Measurements from ENCODE around the gene MEGF8. TPM values are rescaled to one million over a fixed set of nuclear protein-coding genes. Genes with fewer than 3 reads are reported as not detected.

The MEGF8 gene
- total and polyA plus RNA-seq, 12 donors: 10.2 to 44.6 (median 40.2) TPM

GRCh38 chr19:42277821-42278451 lies 47.5 kb upstream of the MEGF8 start:
- H3K27ac ChIP-seq: peak overlapping the region; percentile 31 to 99 (median 96)
- peak overlapping the region in 5 of 10 donors; percentile 4 to 89 (median 13) for H3K4me3 ChIP-seq
- no peaks in the 10 kb centered on the region for H3K27me3 ChIP-seq
- intact Hi-C loops (cut with DNase I): loop anchor here in 6 of 10 donors (2.0 kb wide), 2 partner anchors 31 to 33 kb away; no protein-coding TSS in a partner anchor
- H3K9me3 ChIP-seq: no peaks in the 10 kb centered on the region
- peaks cover 0 to 38% (median 18%) of the 10 kb centered on the region in 9 donors for H3K36me3 ChIP-seq
- ATAC-seq (no peak), DNase-seq (peak in 1 of 2 donors; percentile 40)
- H3K4me1 ChIP-seq: peaks cover 48 to 86% (median 75%) of the 10 kb centered on the region in 9 donors
- 16 to 25% methylated on average over 10 of the region's 10 CpGs for WGBS, 2 donors
- TF ChIP-seq CTCF (IDR thresholded peaks at IDR 0.05): no peak

GRCh38 chr19:42278452-42279154 lies 46.8 kb upstream of the MEGF8 start:
- intact Hi-C loops (cut with DNase I): loop anchor here in 6 of 10 donors (2.0 kb wide), 2 partner anchors 32 to 34 kb away; no protein-coding TSS in a partner anchor

GRCh38 chr19:42279155-42279901 lies 46.1 kb upstream of the MEGF8 start:
- DNase-seq (peak in 1 of 2 donors; percentile 3), ATAC-seq (no peak)
- no peaks in the 10 kb centered on the region for H3K9me3 ChIP-seq
- H3K27me3 ChIP-seq: no peaks in the 10 kb centered on the region
- TF ChIP-seq CTCF (IDR thresholded peaks at IDR 0.05): no peak
- 10 to 13% methylated on average over 6 of the region's 6 CpGs for WGBS, 2 donors
- peaks cover 48 to 88% (median 79%) of the 10 kb centered on the region in 9 donors for H3K4me1 ChIP-seq
- H3K36me3 ChIP-seq: peaks cover 0 to 24% (median 5%) of the 10 kb centered on the region in 9 donors
- intact Hi-C loops (cut with DNase I): loop anchor here in 6 of 10 donors (2.0 kb wide), 2 partner anchors 33 to 35 kb away; no protein-coding TSS in a partner anchor
- peak overlapping the region; percentile 91 to 99 (median 96) for H3K27ac ChIP-seq
- peak overlapping the region; percentile 63 to 94 (median 82) for H3K4me3 ChIP-seq

More at GRCh38 chr19:42278452-42279154, 46.8 kb upstream of the MEGF8 start:
- H3K27ac ChIP-seq: peak overlapping the region; percentile 31 to 99 (median 96)
- WGBS, 2 donors: 55 to 61% methylated on average over 5 of the region's 5 CpGs
- no peaks in the 10 kb centered on the region for H3K27me3 ChIP-seq
- H3K4me1 ChIP-seq: peaks cover 48 to 93% (median 81%) of the 10 kb centered on the region in 9 donors
- H3K9me3 ChIP-seq: no peaks in the 10 kb centered on the region
- ATAC-seq (no peak), DNase-seq (peak in 1 of 2 donors; percentile 12)
- H3K36me3 ChIP-seq: peaks cover 0 to 31% (median 12%) of the 10 kb centered on the region in 9 donors
- TF ChIP-seq CTCF (IDR thresholded peaks at IDR 0.05): no peak
- H3K4me3 ChIP-seq: peak overlapping the region in 5 of 10 donors; percentile 4 to 89 (median 13)
